ENCODE measurements around the gene CARNS1. TPM values are rescaled to one million over a fixed set of nuclear protein-coding genes. Genes with fewer than 3 reads are reported as not detected.

CARNS1 gene
- total and polyA plus RNA-seq, 2 of the 13 experiments (the other 11 are each of a cell fraction or from before 2014, with no cell fraction given), result not detected

GRCh38 chr11:67456068-67456705 lies 40.7 kb downstream of the CARNS1 start:
- WGBS (ENCODE audit: low lambda C conversion rate), result no CpG with 5 or more reads among the region's 25 CpGs
- ATAC-seq (no peak; the same call in 1 of the 3 replicates), DNase-seq (ENCODE audit: low spot score) (no peak), FAIRE-seq (no peak)
- no peak overlapping the region for H3K27ac ChIP-seq (ENCODE audit: extremely low read length, insufficient read depth, low read length)
- POLR2A ChIA-PET, result interaction anchor here (1.0 kb wide), 1 partner anchor 11 kb away, joined by 5 read pairs; no protein-coding TSS in a partner anchor
- H3K79me2 ChIP-seq (ENCODE audit: insufficient read depth, low read length), result no peaks in the 10 kb centered on the region
- no peaks in the 10 kb centered on the region for H3K36me3 ChIP-seq (replicated peaks in 1 of 2; ENCODE audit: control insufficient read depth in 1 of 2, insufficient read depth in 2 of 2, low read length in 2 of 2)
- CTCF ChIA-PET (ENCODE audit: low intra/inter-chr PET ratio, low total read pairs), result no interaction called here
- no peaks in the 10 kb centered on the region for H3K9me3 ChIP-seq (ENCODE audit: low read length)
- no peak overlapping the region for H2AFZ ChIP-seq (ENCODE audit: low read length)
- no TSS peak for BruUV-seq (replicated peaks)
- no peak overlapping the region for H3K4me2 ChIP-seq (ENCODE audit: low read depth, low read length)
- H3K9ac ChIP-seq (ENCODE audit: insufficient read depth, low read depth, low read length), result no peak overlapping the region
- H3K4me3 ChIP-seq (replicated peaks in 1 of 3; ENCODE audit: insufficient read depth in 1 of 3, low read depth in 2 of 3, low read length in 3 of 3), result no peak overlapping the region
- intact Hi-C loops (cut with micrococcal nuclease; ENCODE audit: unreplicated experiment) (no loop called here), in situ Hi-C loops (cut with HindIII; ENCODE audit: extremely low pct_ligation_motif_present, low pct_unique_long_range_greater_than_20kb) (no loop called here)
- H4K20me1 ChIP-seq (ENCODE audit: insufficient read depth, low read length), result no peaks in the 10 kb centered on the region
- peaks cover 10% of the 10 kb centered on the region for H3K4me1 ChIP-seq (ENCODE audit: insufficient read depth, low read length)
- H3K27me3 ChIP-seq (ENCODE audit: control insufficient read depth in 1 of 2, insufficient read depth in 2 of 2, low read length in 2 of 2), result peaks cover 16 to 71% of the 10 kb centered on the region in 2 experiments; a peak in 4 of 5 replicates
- TF ChIP-seq ATM (IDR thresholded peaks at IDR 0.05; ENCODE audit: borderline replicate concordance) (no peak), KLF16 (CRISPR knock-in tag; IDR thresholded peaks at IDR 0.05) (no peak), BCL3 (CRISPR knock-in tag; IDR thresholded peaks at IDR 0.05) (no peak), POGK (CRISPR knock-in tag; conservative IDR thresholded peaks at IDR 0.05) (no peak), SRF (IDR thresholded peaks at IDR 0.05; ENCODE audit: low read depth, low read length) (no peak), HNF4A (CRISPR knock-in tag; IDR thresholded peaks at IDR 0.05) (no peak), RFX1 (IDR thresholded peaks at IDR 0.05) (no peak), RCOR2 (CRISPR knock-in tag; IDR thresholded peaks at IDR 0.05) (no peak), FOXO1 (CRISPR knock-in tag; IDR thresholded peaks at IDR 0.05) (no peak), JARID2 (CRISPR knock-in tag; IDR thresholded peaks at IDR 0.05; ENCODE audit: insufficient replicate concordance) (no peak), ZNF138 (CRISPR knock-in tag; IDR thresholded peaks at IDR 0.05; ENCODE audit: low read depth) (no peak), ZNF496 (CRISPR knock-in tag; IDR thresholded peaks at IDR 0.05; ENCODE audit: insufficient replicate concordance) (no peak), PITX1 (CRISPR knock-in tag; IDR thresholded peaks at IDR 0.05) (no peak), RBM22 (optimal IDR thresholded peaks at IDR 0.05; ENCODE audit: low read length) (no peak), ZIK1 (CRISPR knock-in tag; IDR thresholded peaks at IDR 0.05; ENCODE audit: borderline replicate concordance, low read depth) (no peak), JDP2 (CRISPR knock-in tag; IDR thresholded peaks at IDR 0.05; ENCODE audit: borderline replicate concordance) (no peak), ZNF263 (CRISPR knock-in tag; IDR thresholded peaks at IDR 0.05) (no peak), ZNF678 (CRISPR knock-in tag; IDR thresholded peaks at IDR 0.05) (no peak)
